OCI-LY3 (cell line): ENCODE data around the gene LCP1.
A peak's percentile ranks its signal among the peaks of the same experiment; 100 is the strongest.

Experiments
- H2AFZ ChIP-seq: fragments of 200-600, 300-600 bp; shearing (Covaris generic); 2 replicates; pipeline ENCODE4 v1.6.0; 2014; ENCODE audit warnings: antibody characterized with exemption, low read depth, low read length
- H3K27ac ChIP-seq: fragments of 200-600, 300-600 bp; sonication (generic); 2 replicates; pipeline ENCODE4 v1.5.1; 2014; ENCODE audit warnings: mild to moderate bottlenecking, low read length, moderate library complexity, mixed read lengths
- H3K27me3 ChIP-seq: fragments of 200-600, 300-600 bp; sonication (generic); 2 replicates; pipeline ENCODE4 v1.6.1; 2014; ENCODE audit warnings: low read depth, low read length, mixed read lengths
- H3K36me3 ChIP-seq: fragments of 200-600, 300-600 bp; sonication (generic); replicated peaks from 2 replicates; pipeline ENCODE3; 2014; ENCODE audit warnings: low read depth, low read length, mixed read lengths
- H3K4me1 ChIP-seq: fragments of 300-600, 200-600 bp; sonication (generic); 2 replicates; pipeline ENCODE4 v1.6.1; 2014; ENCODE audit warnings: low read length, mixed read lengths
- H3K4me2 ChIP-seq: fragments of 200-600, 300-600 bp; sonication (generic); 2 replicates; pipeline ENCODE4 v1.6.1; 2014; ENCODE audit warnings: low read length, mixed read lengths
- H3K4me3 ChIP-seq: fragments of 300-600, 200-600 bp; sonication (generic); 2 replicates; pipeline ENCODE4 v1.5.1; 2014; ENCODE audit warnings: antibody characterized with exemption, mild to moderate bottlenecking, low read length, moderate library complexity
- H3K79me2 ChIP-seq: fragments of 300-600, 200-600 bp; shearing (Covaris generic); 2 replicates; pipeline ENCODE4 v1.6.1; 2014; ENCODE audit warnings: mild to moderate bottlenecking, low read length, mixed read lengths
- H3K9ac ChIP-seq: fragments of 300-600, 200-600 bp; shearing (Covaris generic); 2 replicates; pipeline ENCODE4 v1.6.0; 2014; ENCODE audit warnings: mild to moderate bottlenecking, low read length, moderate library complexity
- H3K9me3 ChIP-seq: fragments of 200-600, 300-600 bp; shearing (Covaris generic); 2 replicates; pipeline ENCODE4 v1.6.1; 2014; ENCODE audit warnings: low read length, mixed read lengths; ENCODE audit not compliant: insufficient read depth
- H4K20me1 ChIP-seq: fragments of 200-600, 300-600 bp; sonication (generic); 2 replicates; pipeline ENCODE4 v1.6.1; 2016; ENCODE audit warnings: low read length, mixed read lengths; ENCODE audit not compliant: insufficient read depth
- CTCF ChIP-seq: fragments of 200-600, 300-600 bp; sonication (generic); IDR thresholded peaks from 2 replicates; pipeline ENCODE4 v1.5.1; 2014; ENCODE audit warnings: antibody characterized with exemption, low read length, low read depth
- EZH2phosphoT487 ChIP-seq: fragments of 200-600 bp; shearing (Covaris generic); IDR thresholded peaks from 2 replicates; pipeline ENCODE4 v1.6.1; 2018; ENCODE audit warnings: antibody characterized with exemption, mixed run types, low read depth

LCP1 gene

GRCh38 chr13:46168341-46168740, 13.6 kb downstream of the LCP1 start:
- peaks cover 100% of the 10 kb centered on the region for H4K20me1 ChIP-seq
- H3K79me2 ChIP-seq, result peaks cover 100% of the 10 kb centered on the region
- peak overlapping the region; percentile 99 for H3K9ac ChIP-seq
- H3K9me3 ChIP-seq, result no peaks in the 10 kb centered on the region
- H3K4me3 ChIP-seq, result peak overlapping the region; percentile 91
- peak overlapping the region; percentile 95 for H3K4me2 ChIP-seq
- H3K27ac ChIP-seq, result peak overlapping the region; percentile 95
- peaks cover 71% of the 10 kb centered on the region for H3K36me3 ChIP-seq
- no peak overlapping the region for H2AFZ ChIP-seq
- no peaks in the 10 kb centered on the region for H3K27me3 ChIP-seq
- peaks cover 99% of the 10 kb centered on the region for H3K4me1 ChIP-seq
- no peak for TF ChIP-seq CTCF
- no peak for TF ChIP-seq EZH2phosphoT487

GRCh38 chr13:46166947-46167610, 14.9 kb downstream of the LCP1 start:
- Histone ChIP-seq H3K27me3 (no peaks in the 10 kb centered on the region), H3K9me3 (no peaks in the 10 kb centered on the region), H3K36me3 (peaks cover 60% of the 10 kb centered on the region), H3K4me3 (peak overlapping the region; percentile 91), H3K4me2 (peak overlapping the region; percentile 95), H3K79me2 (peaks cover 100% of the 10 kb centered on the region), H2AFZ (no peak overlapping the region), H3K27ac (peak overlapping the region; percentile 95), H3K9ac (peak overlapping the region; percentile 99), H3K4me1 (peaks cover 87% of the 10 kb centered on the region), H4K20me1 (peaks cover 96% of the 10 kb centered on the region)
- TF ChIP-seq EZH2phosphoT487 (no peak), CTCF (no peak)

GRCh38 chr13:46166224-46166584, 15.8 kb downstream of the LCP1 start:
- Histone ChIP-seq H3K4me3 (peak overlapping the region; percentile 91), H3K4me2 (peak overlapping the region; percentile 95), H3K79me2 (peaks cover 100% of the 10 kb centered on the region), H3K9me3 (no peaks in the 10 kb centered on the region), H3K4me1 (peaks cover 85% of the 10 kb centered on the region), H3K36me3 (peaks cover 57% of the 10 kb centered on the region), H4K20me1 (peaks cover 95% of the 10 kb centered on the region), H3K27me3 (no peaks in the 10 kb centered on the region), H3K9ac (peak overlapping the region; percentile 99), H3K27ac (peak overlapping the region; percentile 95), H2AFZ (no peak overlapping the region)
- TF ChIP-seq EZH2phosphoT487 (no peak), CTCF (no peak)

GRCh38 chr13:46165485-46166223, 16.3 kb downstream of the LCP1 start:
- H3K79me2 ChIP-seq, result peaks cover 100% of the 10 kb centered on the region
- no peak overlapping the region for H2AFZ ChIP-seq
- no peaks in the 10 kb centered on the region for H3K9me3 ChIP-seq
- H4K20me1 ChIP-seq, result peaks cover 95% of the 10 kb centered on the region
- peak overlapping the region; percentile 99; the same call in 1 of the 2 replicates for H3K9ac ChIP-seq
- H3K4me2 ChIP-seq, result peak overlapping the region; percentile 95
- no peaks in the 10 kb centered on the region for H3K27me3 ChIP-seq
- TF ChIP-seq CTCF (no peak), EZH2phosphoT487 (no peak)
- peak overlapping the region; percentile 91 for H3K4me3 ChIP-seq
- peaks cover 54% of the 10 kb centered on the region for H3K36me3 ChIP-seq
- peaks cover 84% of the 10 kb centered on the region for H3K4me1 ChIP-seq
- H3K27ac ChIP-seq, result peak overlapping the region; percentile 95
